ENCODE results near the gene C13orf46. TPM values are rescaled to one million over a fixed set of nuclear protein-coding genes. Genes with fewer than 3 reads are reported as not detected.

C13orf46 gene
- total RNA-seq, 1 experiment from 2014 or later = not detected

DNA sequence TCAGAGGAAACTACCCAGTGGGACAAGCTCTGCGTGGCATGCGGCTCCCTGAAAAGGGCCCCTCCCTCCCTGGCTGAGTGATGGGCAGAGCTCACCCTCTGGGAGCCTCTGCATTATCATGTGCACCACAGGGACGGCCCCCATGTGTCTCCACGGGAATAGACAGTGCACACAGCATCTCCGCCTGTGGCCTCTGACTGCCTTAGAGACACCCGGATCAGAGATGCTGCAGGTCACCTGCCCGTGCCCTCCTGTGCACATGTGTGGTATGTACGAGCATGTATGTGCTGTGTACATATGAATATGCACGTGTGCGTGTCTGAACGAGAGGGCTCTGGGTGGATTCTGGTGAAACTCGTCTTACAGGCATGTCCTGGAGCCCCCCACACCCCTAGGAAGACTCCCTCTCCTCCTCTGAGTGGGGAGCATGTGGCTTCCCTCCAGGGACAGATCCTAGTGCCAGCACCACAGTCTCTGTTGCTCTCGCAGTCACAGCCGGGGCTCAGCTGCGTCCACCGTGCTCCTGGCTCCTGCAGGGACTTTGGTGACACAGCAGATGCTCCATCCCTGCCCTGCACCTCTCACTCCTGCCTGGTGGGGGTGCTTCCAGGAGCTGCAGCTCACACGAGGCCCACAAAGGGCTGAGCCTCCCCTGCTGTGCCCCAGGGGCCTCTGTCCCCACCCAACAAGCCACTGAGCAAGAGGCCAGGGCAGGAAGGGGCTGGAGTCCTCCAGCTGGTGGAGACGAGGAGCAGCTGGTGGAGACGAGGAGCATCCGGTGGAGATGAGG lies 19.6 kb downstream of the C13orf46 start:
- H3K4me3 ChIP-seq = no peak overlapping the region
- peaks cover 7% of the 10 kb centered on the region for H3K4me1 ChIP-seq (replicated peaks)
- no peaks in the 10 kb centered on the region for H3K27me3 ChIP-seq (replicated peaks)
- no peaks in the 10 kb centered on the region for H3K36me3 ChIP-seq
- H3K9me3 ChIP-seq (replicated peaks) = peaks cover 4% of the 10 kb centered on the region; the same call in 1 of the 2 replicates
- no peak for DNase-seq (ENCODE audit: low read depth in 1 of 2, low spot score in 2 of 2)
- no peak overlapping the region for H3K27ac ChIP-seq

- Histone ChIP-seq H3K9me3 (replicated peaks) (no peaks in the 10 kb centered on the region), H3K4me1 (replicated peaks) (peaks cover 7% of the 10 kb centered on the region), H3K4me3 (no peak overlapping the region), H3K27ac (no peak overlapping the region), H3K27me3 (replicated peaks) (no peaks in the 10 kb centered on the region), H3K36me3 (no peaks in the 10 kb centered on the region)
- DNase-seq (ENCODE audit: low read depth in 1 of 2, low spot score in 2 of 2) = no peak
Measured at GRCh38 chr13:113953561-113953960, 20.3 kb downstream of the C13orf46 start.

DNA sequence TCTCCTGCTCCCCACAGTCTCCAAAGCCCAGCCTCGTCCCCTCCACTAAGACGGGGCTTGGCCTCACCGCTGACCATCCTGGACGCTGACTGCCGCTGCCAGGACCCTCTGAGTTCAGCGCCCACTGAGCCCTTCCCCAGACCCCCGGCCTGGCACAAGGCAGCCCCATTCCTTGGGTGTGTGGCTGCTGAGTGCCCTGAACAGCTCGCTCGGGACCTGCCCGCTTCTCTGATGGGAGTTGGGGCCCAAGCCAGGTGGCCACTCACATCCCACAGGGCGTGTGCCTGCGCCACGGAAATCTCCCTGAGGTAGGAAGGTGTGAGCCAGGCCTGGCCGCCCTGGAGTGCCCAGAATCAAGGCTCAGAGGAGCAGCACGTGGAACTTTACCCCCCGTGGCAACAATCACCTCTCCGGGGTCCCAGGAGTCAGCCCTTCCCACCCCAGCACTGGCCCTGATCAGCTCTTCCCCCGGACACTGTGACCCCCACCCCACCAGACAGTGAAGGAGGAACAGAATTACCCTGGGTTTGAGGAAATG lies 20.8 kb downstream of the C13orf46 start:
- no peaks in the 10 kb centered on the region for H3K27me3 ChIP-seq (replicated peaks)
- DNase-seq (ENCODE audit: low read depth in 1 of 2, low spot score in 2 of 2) = no peak

DNA sequence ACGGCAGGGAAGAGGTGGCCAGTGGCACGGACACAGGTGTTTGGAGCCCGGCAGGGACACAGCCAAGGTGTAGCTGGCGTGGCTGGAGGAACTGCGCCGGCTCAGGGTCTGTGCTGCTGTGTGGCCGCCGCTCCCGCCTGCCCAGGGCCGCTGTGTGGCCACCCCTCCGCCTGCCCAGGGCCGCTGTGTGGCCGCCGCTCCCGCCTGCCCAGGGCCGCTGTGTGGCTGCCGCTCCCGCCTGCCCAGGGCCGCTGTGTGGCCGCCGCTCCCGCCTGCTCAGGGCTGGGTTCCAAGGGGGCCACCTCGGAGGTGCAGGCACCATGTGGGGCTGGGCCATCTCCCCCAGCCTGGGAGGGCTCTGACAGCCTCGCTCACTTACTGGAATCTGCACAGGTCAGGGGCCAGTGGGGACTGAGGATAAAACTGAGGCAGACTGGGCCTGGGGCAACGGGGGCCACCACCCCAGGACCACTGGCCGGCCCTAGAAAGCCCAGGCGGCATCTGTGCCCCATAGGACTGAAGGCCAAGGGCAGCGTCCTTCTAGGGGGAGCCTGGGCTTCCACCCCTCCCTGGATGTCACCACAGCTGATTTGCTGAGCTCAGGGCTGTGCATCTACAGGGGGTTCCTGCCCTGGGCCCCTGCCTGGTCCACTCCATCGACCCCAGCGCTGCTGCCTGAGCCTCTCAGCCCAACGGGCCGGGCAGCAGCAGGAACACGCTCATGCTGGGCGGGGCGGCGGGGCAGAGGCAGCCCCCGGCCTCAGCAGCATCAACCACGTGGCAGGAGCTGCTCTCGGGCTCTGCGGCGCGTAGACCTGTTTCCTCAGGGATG lies 21.5 kb downstream of the C13orf46 start:
- no peaks in the 10 kb centered on the region for H3K36me3 ChIP-seq
- no peak overlapping the region for H3K27ac ChIP-seq
- H3K4me1 ChIP-seq (replicated peaks) = peaks cover 7% of the 10 kb centered on the region
- no peak for DNase-seq (ENCODE audit: low read depth in 1 of 2, low spot score in 2 of 2)
- no peaks in the 10 kb centered on the region for H3K9me3 ChIP-seq (replicated peaks)
- no peaks in the 10 kb centered on the region for H3K27me3 ChIP-seq (replicated peaks)
- no peak overlapping the region for H3K4me3 ChIP-seq

More for the DNA sequence above, 20.8 kb downstream of the C13orf46 start:
- Histone ChIP-seq H3K4me3 (no peak overlapping the region), H3K27ac (no peak overlapping the region), H3K9me3 (replicated peaks) (no peaks in the 10 kb centered on the region), H3K4me1 (replicated peaks) (peaks cover 7% of the 10 kb centered on the region), H3K36me3 (no peaks in the 10 kb centered on the region)

DNA sequence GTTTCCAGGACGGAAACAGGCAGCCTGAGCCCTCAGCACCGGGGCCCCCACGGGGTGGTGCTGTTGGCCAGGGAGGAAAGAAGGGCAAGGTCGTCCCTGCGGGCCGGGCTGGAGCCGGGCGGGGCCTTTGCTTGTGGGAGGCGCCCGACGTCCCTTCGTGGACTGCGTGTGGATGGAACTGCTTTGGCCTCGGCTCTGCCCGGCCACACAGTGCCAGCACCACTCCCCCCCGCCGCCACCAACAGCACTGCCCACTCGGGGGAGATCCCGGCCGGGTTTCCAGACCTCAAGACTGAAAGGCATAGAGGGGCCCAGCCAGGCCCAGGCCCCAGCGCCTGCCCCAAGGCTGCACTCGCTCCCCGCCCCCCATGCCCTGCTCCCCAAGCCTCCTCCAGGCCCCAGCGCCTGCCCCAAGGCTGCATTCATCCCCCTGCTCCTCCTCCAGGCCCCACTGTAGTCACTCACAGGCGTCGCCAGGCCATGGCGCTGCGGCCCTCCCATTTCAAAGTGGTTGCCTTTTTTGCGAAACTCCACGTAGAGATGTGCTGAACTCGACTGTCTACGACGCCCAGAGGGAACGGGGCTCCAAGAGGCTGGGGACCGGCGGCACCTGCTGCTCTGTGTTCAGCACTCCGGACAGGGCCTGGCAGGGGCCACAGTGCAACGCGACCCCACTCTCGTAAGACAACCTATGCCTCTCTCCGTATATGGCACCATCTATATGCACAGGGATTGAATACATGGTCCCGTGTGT lies 22.5 kb downstream of the C13orf46 start:
- H3K4me3 ChIP-seq = no peak overlapping the region
- peaks cover 7% of the 10 kb centered on the region for H3K4me1 ChIP-seq (replicated peaks)
- no peaks in the 10 kb centered on the region for H3K36me3 ChIP-seq
- H3K9me3 ChIP-seq (replicated peaks) = no peaks in the 10 kb centered on the region
- DNase-seq (ENCODE audit: low read depth in 1 of 2, low spot score in 2 of 2) = peak; percentile 63 to 81
- no peak overlapping the region for H3K27ac ChIP-seq
- no peaks in the 10 kb centered on the region for H3K27me3 ChIP-seq (replicated peaks)

- no peaks in the 10 kb centered on the region for H3K27me3 ChIP-seq (replicated peaks)
- no peak overlapping the region for H3K27ac ChIP-seq
- DNase-seq (ENCODE audit: low read depth in 1 of 2, low spot score in 2 of 2) = no peak
- H3K9me3 ChIP-seq (replicated peaks) = no peaks in the 10 kb centered on the region
- H3K4me1 ChIP-seq (replicated peaks) = peaks cover 7% of the 10 kb centered on the region
- no peak overlapping the region for H3K4me3 ChIP-seq
- no peaks in the 10 kb centered on the region for H3K36me3 ChIP-seq
Measured at GRCh38 chr13:113950451-113951245, 23.2 kb downstream of the C13orf46 start.

DNA sequence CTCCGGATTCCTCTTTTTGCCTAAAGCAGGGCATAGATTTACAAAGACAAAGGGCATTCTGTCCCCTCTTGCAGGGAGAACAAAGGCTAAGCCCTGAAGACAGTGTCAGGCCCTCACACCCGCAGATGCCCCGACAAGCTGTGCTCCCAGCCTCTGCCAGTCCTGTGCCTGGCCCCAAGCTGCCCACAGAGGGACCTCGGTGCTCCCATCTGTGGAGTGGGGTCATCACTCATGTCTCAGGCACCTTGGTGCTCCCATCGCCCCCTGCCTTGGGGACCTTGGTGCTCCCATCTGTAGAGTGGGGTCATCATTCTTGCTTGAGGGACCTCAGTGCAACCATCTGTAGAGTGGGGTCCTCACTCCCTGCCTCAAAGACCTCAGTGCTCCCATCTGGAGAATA lies 24.3 kb downstream of the C13orf46 start:
- H3K4me3 ChIP-seq = no peak overlapping the region
- peaks cover 7% of the 10 kb centered on the region for H3K4me1 ChIP-seq (replicated peaks)
- H3K27ac ChIP-seq = no peak overlapping the region
- no peaks in the 10 kb centered on the region for H3K27me3 ChIP-seq (replicated peaks)
- no peaks in the 10 kb centered on the region for H3K36me3 ChIP-seq
- H3K9me3 ChIP-seq (replicated peaks) = no peaks in the 10 kb centered on the region
- DNase-seq (ENCODE audit: low read depth in 1 of 2, low spot score in 2 of 2) = no peak

GRCh38 chr13:113948034-113948742 lies 25.7 kb downstream of the C13orf46 start:
- Histone ChIP-seq H3K36me3 (no peaks in the 10 kb centered on the region), H3K4me1 (replicated peaks) (peaks cover 7% of the 10 kb centered on the region), H3K4me3 (no peak overlapping the region), H3K9me3 (replicated peaks) (no peaks in the 10 kb centered on the region), H3K27ac (no peak overlapping the region), H3K27me3 (replicated peaks) (no peaks in the 10 kb centered on the region)
- DNase-seq (ENCODE audit: low read depth in 1 of 2, low spot score in 2 of 2) = no peak

DNA sequence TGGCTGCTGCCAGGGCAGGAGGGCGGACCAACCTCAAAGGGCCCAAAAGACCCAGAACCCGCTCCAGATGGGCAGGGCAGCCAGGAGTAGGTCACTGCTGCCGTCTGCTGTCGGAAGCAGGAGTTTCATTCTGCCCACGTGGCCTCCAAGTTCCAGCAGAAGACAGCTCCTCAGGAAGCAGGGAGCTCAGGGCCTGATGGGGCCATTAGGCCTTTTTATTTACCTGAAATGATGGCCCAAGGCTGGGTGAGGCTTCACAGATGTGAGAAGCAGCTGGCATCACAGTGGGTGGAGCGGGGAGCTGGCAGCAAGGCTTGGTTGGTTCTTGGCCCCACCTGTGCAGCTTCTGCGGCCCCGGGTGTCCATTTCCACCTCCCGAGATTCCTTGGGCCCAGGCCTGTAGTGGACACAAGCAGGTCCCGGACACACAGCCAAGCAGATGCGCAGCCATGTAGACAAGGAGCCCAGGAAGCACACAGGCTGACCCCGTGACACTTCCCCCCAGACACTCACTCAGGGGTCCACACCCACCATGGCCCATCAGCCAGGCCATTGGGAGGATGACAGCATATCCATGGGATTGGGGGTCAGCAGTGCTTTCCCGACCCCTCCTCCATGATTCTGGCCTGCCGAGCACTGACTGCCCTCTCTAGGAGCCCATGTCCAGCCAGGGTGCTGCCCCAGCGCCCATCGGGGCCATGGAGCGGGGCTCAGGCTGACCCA lies 26.4 kb downstream of the C13orf46 start:
- no peaks in the 10 kb centered on the region for H3K27me3 ChIP-seq (replicated peaks)
- peak in 1 of 2 experiments; percentile 12 for DNase-seq (ENCODE audit: low read depth in 1 of 2, low spot score in 2 of 2)
- no peak overlapping the region for H3K27ac ChIP-seq

GRCh38 chr13:113946409-113947181 lies 27.3 kb downstream of the C13orf46 start:
- Histone ChIP-seq H3K4me3 (no peak overlapping the region), H3K27me3 (replicated peaks) (no peaks in the 10 kb centered on the region), H3K9me3 (replicated peaks) (no peaks in the 10 kb centered on the region), H3K36me3 (no peaks in the 10 kb centered on the region), H3K4me1 (replicated peaks) (peaks cover 17% of the 10 kb centered on the region), H3K27ac (no peak overlapping the region)
- no peak for DNase-seq (ENCODE audit: low read depth in 1 of 2, low spot score in 2 of 2)

More for the DNA sequence above, 26.4 kb downstream of the C13orf46 start:
- Histone ChIP-seq H3K36me3 (no peaks in the 10 kb centered on the region), H3K4me3 (no peak overlapping the region), H3K9me3 (replicated peaks) (no peaks in the 10 kb centered on the region), H3K4me1 (replicated peaks) (peaks cover 8% of the 10 kb centered on the region)

DNA sequence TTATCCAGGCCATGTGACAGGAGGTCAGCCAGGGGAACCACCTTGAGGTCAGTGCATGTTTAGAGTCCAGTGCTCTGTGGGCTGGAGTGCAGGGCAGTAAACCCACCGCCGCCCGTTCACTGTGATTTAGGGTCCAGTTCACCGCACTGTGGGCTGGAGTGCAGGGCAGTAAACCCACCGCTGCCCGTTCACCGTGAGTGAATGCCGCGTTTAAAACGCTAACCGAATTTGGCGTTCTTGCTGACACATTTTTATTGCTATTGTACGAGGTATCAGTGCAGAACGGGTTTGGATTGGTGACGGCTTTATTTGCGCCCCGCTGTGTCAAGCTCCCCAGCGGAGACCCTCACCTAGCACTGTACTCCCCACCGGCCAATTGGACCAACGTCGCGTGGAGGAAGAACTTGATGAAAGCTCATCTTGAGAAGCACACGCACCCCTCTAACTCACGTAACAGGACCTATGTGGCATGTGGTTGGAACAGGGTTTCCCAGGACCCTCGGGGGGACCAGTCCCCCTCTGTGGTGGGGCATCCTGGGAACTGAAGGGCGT lies 27.9 kb downstream of the C13orf46 start:
- no peaks in the 10 kb centered on the region for H3K36me3 ChIP-seq
- no peak overlapping the region for H3K4me3 ChIP-seq
- H3K9me3 ChIP-seq (replicated peaks) = no peaks in the 10 kb centered on the region
- peaks cover 16% of the 10 kb centered on the region for H3K4me1 ChIP-seq (replicated peaks)
- DNase-seq (ENCODE audit: low read depth in 1 of 2, low spot score in 2 of 2) = no peak
- no peaks in the 10 kb centered on the region for H3K27me3 ChIP-seq (replicated peaks)
- H3K27ac ChIP-seq = no peak overlapping the region
